GM21786 (cell line): ENCODE measurements around the gene FPGS.
A peak's percentile ranks its signal among the peaks of the same experiment; 100 is the strongest.
"Not testable (repeated sequence)": the region's sequence is repeated elsewhere in the genome, so short reads cannot be mapped to it uniquely, and the experiment has no call there.

Source experiments
- ATAC-seq: cut with Tn5 transposase; IDR thresholded peaks from one replicate; pipeline ENCODE4 v1.9.1; 2021; ENCODE audit not compliant: unreplicated experiment

FPGS gene

DNA sequence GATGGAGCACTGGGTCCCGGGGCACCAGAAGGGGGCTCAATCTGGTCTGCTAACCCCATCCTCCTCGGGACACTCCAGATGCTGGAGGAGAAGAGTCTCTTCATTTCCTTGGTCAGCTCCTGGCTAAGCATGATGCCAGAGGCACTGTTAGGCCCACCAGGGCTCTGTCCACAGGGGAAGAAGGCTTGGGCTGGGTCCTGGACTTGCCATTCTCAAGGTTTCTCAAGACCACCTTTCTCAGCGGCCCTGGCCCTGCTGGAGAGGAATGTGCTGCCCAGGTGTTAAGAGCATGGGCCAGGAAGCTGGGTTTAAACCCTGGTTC, 32.1 kb upstream of the FPGS start:
- no peak for ATAC-seq

DNA sequence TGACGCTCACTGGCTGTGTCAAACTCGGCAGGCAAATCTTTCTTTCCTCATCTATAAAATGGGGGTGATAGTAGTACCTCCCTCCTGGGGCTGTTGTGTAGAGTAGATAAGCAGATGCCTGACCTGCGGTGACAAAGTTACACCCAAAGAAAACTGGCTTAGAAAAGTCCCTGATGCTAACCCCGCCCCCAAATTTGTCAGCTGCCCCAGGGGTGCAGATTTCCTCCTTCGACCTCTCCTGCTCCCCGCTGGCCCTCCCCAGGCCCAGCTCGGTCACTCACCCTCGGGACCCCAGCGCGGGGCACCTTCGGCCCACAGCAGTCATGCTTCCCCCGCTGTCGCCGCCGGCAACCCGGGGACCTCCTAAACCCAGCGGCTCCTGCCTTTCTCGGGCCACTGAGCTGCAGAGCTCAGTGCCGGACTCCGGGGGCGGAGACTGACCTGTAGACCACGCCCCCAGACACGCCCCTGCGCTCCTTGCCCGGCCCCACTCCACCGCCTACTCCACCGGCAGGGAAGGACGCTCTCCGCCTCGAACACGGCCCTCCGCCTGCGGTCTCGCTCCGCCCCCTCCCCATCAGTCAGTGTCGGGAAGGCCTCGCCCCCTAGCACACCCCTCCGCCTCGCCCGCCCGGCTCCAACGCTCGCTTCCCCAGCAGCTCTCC, 31.6 kb upstream of the FPGS start:
- ATAC-seq, result peak; percentile 78

DNA sequence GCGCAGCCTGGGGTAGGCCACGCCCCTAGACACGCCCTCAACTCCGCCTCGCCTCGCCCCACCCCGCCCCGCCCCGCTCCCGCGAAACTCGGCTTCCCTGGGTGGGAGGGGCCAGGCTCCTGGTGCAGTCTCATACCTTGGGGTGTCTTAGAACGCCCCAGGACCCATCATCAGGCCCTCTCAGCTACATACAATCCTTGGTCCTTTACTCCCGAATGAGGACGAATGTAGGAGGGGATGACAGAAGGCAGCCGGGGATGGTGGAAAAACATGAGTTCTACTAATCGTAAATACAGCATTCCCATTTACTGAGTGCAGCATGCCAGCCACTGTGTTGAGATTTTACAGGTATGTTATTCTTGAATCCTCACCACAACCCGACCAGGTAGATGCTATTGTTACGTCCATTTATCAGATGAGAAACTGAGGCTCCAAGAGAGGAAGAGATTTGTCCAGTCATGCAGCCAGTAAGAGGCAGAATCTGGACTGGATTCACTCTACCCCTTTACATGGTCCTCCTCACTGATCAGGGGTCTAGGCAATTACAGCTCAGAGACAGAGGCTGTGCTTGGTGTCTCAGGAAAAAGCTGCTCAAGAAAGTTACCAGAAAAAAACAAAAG, 31.0 kb upstream of the FPGS start:
- no peak for ATAC-seq

DNA sequence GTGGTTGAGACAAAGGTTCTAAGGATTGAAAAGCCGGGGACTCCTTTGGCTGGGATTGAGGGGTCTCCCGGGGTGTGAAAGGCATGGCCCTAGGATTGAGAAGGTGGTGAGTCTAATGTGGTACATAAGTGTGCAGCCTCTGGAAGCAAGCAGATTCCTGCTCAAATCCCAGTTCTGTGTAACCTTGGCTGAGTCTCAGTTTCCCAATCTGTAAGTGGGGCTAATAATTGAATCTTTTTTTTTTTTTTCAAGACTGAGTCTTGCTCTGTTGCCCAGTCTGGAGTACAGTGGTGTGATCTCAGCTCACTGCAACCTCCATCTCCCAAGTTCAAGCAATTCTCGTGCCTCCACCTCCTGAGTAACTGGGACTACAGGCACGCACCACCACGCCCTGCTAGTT, 30.1 kb upstream of the FPGS start:
- no peak for ATAC-seq

DNA sequence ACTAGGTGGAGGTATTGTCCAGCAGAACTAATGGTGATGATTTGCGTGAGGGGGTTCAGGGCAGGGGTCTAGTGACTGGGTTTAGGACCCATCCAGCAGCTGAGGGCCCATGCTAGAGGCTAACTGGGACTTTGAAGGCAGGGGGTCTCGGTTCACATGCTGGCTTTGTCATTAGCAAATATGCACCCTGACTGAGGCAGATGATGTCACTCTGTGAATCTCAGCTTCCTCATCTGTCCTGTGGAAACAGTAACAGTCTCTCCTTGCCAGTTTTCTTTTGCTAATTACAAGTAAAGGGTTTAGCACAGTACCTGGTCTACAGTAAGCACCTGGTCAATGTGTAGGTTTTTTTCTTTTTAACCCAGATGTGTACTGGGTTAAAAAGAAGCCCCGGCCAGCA, 29.4 kb upstream of the FPGS start:
- no peak for ATAC-seq

DNA sequence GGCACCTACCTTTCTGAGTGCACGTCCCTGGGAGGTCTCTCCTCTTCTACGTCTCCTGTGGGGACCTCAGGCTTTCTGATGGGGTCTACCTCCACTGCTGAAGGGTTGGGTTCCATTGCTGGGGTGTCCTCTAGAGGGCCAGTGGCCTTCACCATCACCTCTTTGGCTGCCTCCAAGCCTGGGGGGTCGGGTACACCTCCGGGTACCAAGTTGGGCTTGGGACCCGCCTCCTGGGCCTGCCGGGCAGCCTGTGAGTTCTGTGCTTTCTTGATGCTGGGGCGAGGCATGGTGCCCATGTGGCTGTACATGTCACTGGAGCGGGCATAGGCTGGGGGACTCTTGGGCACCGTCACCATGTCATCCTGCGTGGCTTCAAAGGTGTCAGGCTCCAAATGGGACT, 28.7 kb upstream of the FPGS start:
- ATAC-seq, result no peak

DNA sequence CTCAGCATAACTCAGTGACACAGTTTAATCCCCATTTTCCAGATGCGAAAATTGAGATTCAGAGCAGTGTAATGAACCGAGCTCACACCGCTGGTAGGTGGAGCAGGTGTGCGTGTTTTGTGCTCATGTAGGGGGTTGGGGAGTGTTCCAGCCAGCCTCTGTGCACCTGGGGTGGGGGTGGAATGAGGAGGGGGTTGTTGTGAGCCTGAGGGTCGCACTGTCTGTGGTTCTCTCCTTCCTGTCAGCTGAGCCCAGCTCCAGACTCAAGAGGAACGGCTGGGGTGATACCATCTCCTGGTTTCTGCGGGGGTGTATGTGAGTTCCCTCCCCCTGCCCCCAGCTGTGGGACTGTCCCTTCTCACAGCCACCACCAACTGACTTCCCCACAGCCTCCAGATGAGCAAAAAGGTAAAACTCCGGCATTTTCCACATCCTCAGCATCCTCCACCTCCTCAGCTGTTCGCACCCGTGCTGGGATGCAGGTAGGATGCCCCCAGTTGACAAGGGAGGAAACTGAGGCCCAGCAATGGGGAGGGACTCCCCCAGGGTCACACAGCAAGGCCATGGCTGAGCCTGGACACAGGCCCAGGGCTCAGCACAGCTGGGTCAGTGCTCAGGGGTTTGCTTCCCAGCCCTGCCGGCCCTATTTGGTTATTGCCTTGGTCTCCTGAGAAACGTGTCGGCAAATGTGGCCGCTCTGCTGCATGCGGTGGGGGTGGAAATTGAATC, 26.3 kb upstream of the FPGS start:
- ATAC-seq, result peak; percentile 27

DNA sequence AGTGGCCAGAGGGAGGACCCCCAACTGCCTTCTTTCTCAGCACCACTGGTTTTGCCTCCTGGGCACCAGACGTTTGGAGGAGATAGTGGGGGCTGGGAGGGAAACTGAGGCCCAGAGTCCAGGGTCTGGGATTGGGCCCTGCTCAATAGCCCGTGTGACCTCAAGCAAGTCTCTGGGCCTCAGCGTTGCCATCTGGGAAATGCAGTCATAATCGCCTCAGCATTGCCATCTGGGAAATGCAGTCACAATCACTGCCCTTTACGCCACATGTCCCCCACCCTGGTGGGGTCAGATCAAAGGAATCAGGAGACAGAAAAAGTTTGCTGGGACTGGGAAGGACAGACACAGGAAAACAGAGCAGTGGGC, 25.8 kb upstream of the FPGS start:
- ATAC-seq, result no peak

DNA sequence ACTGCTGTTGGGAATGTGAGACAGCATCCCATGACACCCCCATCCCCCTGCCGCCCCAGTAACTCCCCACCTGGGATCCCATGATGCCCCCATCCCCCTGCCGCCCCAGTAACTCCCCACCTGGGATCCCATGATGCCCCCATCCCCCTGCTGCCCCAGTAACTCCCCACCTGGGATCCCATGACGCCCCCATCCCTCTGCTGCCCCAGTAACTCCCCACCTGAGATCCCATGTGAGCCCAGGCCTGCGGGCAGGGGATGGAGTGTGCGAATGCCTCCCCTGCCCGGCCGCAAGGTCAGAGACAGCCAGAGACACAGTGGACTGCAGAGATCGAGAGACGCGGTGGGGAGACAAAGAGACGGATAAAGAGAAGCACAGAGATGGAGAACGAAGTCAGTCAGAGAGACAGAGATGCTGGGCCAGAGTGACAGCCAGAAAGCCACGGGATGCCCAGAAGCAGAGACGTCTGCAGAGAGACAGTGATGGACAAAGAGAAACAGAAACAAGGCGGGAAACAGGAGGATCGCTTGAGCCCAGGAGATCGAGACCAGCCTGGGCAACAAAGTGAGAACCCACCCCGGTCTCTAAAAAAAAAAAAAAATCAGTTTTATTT, 25.2 kb upstream of the FPGS start:
- ATAC-seq, result no peak

DNA sequence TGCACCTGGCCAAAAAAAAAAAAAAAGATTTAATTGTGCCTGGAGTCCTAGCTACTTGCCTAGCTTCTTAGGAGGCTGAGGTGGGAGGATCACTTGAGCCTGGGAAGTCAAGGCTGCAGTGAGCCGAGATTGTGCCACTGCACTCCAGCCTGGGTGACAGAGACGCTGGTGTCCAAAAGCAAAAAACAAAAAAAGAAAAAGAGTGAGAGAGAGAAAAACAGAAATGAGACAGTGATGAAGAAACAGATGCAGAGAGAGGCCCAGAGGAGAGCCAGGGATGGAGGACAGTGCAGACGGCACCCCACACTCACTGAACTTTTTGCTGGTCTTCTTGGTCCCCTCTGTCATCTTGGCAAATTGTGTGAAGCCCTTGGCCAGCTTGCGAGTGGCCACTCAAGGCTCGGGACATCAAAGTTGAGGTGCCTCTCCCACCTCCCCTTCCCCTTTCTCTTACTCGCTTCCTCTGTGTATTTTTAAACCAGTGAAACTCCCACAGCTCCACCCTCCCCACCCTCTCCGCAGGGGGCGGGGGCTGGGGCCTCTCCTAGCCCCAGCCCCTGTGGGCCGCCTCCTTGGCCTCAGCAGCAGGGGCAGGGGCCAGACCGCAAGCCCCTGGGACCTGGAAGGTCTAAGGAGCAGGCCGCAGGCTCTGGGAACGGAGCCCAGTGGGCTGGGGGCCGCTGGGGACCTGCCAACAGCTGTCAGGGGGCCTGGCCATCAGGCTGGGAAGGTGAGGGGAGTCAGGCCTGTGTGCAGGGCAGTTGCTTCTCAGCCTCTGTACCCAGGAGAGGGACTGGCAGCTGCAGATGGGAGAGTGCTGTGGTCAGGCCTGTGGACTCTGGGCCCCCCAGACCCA, 24.2 kb upstream of the FPGS start, which contains the start of gene SH2D3C:
Gene SH2D3C (minus strand): TSS at position 387 of the 856 bp plus-strand sequence. CDS start 39 bp downstream, at position 348.
- no peak for ATAC-seq

DNA sequence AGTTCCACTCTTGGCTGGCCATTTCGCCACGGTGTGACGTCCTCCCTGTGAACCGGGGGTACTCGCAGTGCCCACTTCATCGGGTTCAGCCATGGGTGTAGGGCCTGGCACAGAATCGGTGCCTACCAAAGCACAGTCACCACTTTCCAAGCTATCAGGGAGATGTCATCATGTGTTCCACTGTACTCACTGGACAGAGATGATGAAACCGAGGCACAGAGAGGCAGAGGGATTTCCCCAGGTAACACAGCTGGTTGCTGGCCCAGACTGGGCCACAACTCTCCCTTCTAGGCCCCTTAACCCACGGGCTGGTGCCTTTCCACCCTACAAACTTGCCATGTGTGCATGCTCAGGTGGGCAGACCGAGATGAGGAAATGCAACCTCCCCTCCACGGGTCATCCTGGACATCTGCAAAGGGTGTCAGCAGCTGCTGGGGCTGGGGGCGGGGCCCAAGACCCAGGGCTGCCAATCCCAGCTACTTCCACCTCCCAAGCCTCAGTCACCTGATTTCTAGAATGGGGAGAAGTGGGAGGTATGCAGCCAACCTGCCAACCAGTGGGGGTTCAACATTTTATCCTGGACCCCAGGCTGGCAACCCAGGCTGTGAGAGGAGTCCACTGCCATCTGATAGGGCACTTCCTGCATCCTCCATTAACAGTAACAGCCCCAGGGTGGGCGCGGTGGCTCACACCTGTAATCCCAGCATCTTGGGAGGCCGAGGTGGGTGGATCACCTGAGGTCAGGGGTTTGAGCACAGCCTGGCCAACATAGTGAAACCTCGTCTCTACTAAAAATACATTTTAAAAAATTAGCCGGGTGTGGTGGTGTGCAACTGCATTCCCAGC, 23.3 kb upstream of the FPGS start:
- ATAC-seq, result peak; percentile 55

DNA sequence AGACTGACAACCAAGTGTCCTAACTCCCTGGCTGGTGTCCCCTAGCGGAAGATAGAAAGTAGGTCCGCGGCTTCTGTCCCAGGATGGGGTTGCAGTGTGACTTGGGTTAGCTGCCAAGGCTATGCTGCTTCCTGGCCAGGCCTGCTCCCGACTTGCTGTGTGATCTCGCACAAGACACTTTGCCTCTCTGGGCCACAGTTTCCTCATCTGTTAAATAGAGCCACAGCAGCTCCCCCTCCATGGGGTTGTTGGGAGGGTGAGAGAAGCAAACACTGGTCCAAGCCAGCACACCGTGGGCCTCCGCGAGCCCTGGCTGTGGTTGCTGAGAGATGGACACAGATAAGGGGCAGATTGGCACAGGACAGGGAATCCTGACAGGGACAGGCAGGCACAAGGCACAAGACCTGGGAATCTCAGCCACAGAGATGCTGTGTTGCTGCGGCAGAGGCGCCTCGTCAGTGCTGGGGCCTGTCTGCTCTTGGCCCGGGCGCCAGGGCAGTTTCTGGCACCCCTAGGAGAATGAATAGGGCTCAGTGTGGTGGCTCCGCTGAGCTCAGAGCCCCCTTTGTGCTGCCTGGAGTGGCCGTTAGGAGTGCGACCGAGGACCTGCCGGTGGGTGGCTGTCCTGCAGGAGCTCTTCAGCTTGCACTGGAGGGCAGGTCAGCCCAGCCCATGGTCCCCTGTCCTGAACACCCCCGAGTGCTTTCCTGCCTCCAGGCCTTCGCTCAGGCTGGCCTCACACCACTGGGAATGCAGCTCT, 22.4 kb upstream of the FPGS start:
- no peak for ATAC-seq

DNA sequence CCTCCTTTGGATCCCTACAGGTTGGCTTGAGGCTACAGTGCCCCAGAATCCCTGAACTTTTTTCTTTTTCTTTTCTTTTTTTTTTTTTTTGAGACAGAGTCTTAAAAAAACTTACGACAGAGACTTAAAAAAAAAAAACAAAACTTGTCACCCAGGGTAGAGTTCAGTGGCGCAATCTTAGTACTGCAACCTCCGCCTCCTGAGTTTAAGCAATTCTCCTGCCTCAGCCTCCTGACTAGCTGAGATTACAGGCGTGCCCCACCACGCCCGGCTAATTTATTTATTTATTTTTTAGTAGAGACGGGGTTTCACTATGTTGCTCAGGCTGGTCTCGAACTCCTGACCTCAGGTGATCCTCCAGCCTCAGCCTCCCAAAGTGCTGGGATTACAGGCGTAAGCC, 21.8 kb upstream of the FPGS start:
- ATAC-seq, result not testable (repeated sequence)

DNA sequence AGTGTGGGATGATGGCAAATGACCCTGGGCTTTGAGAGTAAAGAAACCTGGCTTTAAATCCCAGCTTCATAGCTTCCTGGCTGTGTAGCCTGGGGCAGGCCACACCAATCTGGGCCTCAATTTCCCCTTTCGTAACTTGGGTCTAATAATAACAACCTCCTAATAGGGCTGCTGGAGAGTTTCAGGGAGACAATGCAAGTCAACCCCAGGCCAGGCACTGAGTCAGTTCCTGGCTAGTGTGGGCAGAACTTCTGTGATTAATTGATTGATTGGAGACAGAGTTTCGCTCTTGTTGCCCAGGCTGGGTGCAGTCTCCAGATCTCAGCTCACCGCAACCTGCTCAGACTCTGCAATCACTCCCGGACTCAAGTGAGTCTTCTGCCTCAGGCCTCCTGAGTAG, 20.9 kb upstream of the FPGS start:
- no peak for ATAC-seq

DNA sequence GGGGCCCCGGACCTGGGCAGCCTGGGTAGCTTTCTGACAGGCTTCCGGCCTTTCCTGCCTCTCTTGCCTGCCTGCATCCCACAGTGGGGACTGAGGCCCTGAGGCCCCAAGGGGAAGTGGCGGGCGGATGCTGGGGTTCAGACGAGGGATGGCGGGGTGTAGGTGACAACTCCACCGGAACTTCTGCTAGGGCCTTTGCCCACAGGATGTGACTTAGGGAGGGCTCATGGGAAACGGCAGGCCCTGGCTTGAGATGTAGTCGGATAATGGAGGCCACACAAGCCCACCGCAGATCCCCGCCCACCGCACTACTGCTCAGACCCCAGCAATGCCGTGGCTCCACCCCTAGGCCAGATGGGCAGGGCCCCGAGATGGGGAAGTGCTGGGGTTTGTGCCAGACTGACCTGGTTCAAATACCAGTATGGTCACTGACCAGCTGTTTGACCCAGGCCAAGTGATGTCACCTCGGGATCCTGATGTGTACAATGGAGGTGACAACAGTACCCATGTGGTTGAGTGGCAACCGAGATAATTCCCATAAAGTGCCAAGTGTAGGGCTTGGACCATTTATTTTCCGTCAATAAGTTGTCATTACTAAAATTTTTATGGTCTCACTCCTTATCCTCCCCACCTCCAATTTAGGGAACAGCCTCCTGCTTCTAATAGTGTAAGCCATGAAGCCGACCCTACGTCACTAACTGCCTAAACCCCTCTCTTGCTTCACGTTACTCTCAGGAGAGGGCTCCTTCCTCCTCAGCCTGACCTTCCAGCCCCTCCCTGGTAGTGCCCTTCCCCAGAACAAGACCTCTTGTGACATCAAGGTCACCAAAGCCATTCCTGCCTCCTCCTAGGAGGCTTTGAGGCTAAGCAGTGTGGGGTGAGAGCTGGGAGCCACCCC, 19.3 kb upstream of the FPGS start:
- no peak for ATAC-seq

DNA sequence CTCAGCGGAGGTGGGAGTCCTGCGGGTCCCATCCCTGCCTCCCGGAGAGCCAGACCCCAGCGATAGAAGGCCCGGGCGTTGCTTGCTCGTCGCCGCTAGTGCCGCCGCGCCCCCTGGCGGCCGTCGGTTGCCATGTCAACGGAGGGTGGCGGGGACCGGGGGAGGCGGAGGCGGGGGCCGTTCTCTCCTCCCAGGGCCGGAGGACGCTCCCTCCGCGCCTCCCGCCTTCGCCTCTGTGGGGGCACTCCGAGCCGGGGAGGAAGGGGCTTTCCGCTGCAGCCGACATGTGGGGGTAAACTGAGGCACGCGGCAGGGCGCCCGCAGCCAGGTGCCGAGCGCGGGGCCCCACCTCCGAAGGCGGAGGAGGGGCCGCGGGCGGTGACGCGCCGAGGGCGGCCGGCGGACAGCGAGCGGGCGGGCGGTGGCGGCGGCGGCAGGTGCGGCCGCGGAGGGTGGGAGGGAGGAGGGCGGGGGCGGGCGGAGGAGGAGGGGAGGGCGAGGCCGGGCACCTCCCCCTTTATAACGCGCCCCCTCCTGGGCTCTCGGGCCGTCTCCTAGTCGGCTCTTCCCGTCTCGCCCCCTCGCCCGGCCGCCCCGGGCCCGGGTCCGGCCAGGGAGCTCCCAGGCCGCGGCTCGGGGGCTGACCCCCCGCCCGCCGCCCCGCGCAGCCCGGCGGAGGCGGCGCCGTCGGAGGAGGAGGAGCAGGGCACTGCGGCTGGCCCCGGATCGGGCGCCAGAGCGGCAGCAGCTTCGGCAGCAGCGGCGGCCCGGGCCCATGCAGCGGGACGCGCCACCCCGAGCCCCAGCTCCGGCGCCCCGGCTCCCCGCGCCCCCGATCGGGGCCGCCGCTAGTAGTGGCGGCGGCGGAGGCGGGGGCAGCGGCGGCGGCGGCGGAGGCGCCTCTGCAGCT, 17.4 kb upstream of the FPGS start:
- peak; percentile 39 for ATAC-seq
